ENCODE data around the gene KLHL6. TPM values are rescaled to one million over a fixed set of nuclear protein-coding genes. Genes with fewer than 3 reads are reported as not detected.

The KLHL6 gene, protein sequence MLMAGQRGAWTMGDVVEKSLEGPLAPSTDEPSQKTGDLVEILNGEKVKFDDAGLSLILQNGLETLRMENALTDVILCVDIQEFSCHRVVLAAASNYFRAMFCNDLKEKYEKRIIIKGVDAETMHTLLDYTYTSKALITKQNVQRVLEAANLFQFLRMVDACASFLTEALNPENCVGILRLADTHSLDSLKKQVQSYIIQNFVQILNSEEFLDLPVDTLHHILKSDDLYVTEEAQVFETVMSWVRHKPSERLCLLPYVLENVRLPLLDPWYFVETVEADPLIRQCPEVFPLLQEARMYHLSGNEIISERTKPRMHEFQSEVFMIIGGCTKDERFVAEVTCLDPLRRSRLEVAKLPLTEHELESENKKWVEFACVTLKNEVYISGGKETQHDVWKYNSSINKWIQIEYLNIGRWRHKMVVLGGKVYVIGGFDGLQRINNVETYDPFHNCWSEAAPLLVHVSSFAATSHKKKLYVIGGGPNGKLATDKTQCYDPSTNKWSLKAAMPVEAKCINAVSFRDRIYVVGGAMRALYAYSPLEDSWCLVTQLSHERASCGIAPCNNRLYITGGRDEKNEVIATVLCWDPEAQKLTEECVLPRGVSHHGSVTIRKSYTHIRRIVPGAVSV
- 0.03 TPM for total RNA-seq (2021; ENCODE audit: unreplicated experiment)
- 0.08 TPM for polyA plus RNA-seq (2012; ENCODE audit: insufficient read length)
- Bru-seq, nascent RNA, result percentile 13 among the genes with signal in this experiment
- percentile 14 among the genes with signal in this experiment for BruChase-seq, experiment 1, labeled RNA remaining after a 2-hour chase
- percentile 22 among the genes with signal in this experiment for BruChase-seq, experiment 2, labeled RNA remaining after a 6-hour chase
- long read RNA-seq, result 0 reads

DNA sequence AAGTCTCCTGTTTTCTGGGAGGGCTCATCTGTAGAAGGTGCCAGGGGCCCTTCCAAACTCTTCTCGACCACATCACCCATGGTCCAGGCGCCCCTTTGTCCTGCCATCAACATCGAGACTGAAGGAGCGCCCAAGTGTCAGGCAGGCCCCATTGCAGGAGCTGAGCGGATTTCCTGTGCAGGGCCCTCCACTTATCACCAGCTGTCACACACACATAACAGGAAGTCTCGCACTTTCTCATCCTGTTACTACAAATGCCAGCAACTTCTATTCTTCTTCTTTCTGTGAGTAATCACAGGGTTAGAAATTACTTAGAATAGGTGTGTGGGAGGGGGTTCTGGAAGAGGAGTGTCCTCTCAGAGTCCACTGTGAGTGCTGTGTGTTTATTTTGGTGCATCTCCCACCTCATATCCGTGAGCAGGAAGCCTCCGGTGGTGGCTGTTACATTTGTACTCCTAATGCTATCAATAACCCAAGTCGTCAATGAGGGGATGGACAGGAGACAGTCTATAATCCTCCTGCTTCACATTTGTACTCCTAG, at the start of gene KLHL6:
TSS of gene KLHL6 (minus strand) at position 166 of the 541 bp plus-strand sequence. CDS start at position 113, 53 bp downstream.
- TF ChIP-seq, protein P1, sequence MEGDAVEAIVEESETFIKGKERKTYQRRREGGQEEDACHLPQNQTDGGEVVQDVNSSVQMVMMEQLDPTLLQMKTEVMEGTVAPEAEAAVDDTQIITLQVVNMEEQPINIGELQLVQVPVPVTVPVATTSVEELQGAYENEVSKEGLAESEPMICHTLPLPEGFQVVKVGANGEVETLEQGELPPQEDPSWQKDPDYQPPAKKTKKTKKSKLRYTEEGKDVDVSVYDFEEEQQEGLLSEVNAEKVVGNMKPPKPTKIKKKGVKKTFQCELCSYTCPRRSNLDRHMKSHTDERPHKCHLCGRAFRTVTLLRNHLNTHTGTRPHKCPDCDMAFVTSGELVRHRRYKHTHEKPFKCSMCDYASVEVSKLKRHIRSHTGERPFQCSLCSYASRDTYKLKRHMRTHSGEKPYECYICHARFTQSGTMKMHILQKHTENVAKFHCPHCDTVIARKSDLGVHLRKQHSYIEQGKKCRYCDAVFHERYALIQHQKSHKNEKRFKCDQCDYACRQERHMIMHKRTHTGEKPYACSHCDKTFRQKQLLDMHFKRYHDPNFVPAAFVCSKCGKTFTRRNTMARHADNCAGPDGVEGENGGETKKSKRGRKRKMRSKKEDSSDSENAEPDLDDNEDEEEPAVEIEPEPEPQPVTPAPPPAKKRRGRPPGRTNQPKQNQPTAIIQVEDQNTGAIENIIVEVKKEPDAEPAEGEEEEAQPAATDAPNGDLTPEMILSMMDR (IDR thresholded peaks at IDR 0.05), result no peak
- TF ChIP-seq SIN3A (IDR thresholded peaks at IDR 0.05; ENCODE audit: borderline replicate concordance, insufficient read depth, low read depth, low read length) (no peak), POLR2AphosphoS5 (IDR thresholded peaks at IDR 0.05; ENCODE audit: low read depth, low read length) (no peak), TCF7L2 (IDR thresholded peaks at IDR 0.05; ENCODE audit: low read depth, low read length) (no peak)
- TF ChIP-seq, protein P2, sequence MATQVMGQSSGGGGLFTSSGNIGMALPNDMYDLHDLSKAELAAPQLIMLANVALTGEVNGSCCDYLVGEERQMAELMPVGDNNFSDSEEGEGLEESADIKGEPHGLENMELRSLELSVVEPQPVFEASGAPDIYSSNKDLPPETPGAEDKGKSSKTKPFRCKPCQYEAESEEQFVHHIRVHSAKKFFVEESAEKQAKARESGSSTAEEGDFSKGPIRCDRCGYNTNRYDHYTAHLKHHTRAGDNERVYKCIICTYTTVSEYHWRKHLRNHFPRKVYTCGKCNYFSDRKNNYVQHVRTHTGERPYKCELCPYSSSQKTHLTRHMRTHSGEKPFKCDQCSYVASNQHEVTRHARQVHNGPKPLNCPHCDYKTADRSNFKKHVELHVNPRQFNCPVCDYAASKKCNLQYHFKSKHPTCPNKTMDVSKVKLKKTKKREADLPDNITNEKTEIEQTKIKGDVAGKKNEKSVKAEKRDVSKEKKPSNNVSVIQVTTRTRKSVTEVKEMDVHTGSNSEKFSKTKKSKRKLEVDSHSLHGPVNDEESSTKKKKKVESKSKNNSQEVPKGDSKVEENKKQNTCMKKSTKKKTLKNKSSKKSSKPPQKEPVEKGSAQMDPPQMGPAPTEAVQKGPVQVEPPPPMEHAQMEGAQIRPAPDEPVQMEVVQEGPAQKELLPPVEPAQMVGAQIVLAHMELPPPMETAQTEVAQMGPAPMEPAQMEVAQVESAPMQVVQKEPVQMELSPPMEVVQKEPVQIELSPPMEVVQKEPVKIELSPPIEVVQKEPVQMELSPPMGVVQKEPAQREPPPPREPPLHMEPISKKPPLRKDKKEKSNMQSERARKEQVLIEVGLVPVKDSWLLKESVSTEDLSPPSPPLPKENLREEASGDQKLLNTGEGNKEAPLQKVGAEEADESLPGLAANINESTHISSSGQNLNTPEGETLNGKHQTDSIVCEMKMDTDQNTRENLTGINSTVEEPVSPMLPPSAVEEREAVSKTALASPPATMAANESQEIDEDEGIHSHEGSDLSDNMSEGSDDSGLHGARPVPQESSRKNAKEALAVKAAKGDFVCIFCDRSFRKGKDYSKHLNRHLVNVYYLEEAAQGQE (IDR thresholded peaks at IDR 0.05; ENCODE audit: insufficient read depth in 1 of 2, low read depth in 2 of 2, low read length in 1 of 2), result no peak
- in situ Hi-C loops (cut with HindIII; ENCODE audit: low pct_unique_long_range_greater_than_20kb, low sequenced_read_pairs) (no loop called here), intact Hi-C loops (cut with micrococcal nuclease; ENCODE audit: unreplicated experiment) (no loop called here)
- ChIA-PET POLR2A (no interaction called here), CTCF (no interaction called here)
- Histone ChIP-seq H3K9me3 (ENCODE audit: control insufficient read depth, insufficient read depth, low read depth, low read length) (no peaks in the 10 kb centered on the region), H3K36me3 (ENCODE audit: control insufficient read depth, insufficient read depth, low read length) (no peaks in the 10 kb centered on the region), H3K27ac (ENCODE audit: low read length) (no peak within 1 kb of the TSS), H3K27me3 (ENCODE audit: control insufficient read depth, insufficient read depth, low read length) (no peaks in the 10 kb centered on the region), H3K4me3 (ENCODE audit: low read depth in 2 of 2, low read length in 2 of 2) (no peak within 1 kb of the TSS), H3K4me1 (ENCODE audit: control insufficient read depth, insufficient read depth, low read length) (no peaks in the 10 kb centered on the region)
- BruUV-seq (replicated peaks), result no TSS peak
- ATAC-seq (no peak), DNase-seq (ENCODE audit: low read depth, low spot score) (no peak)

DNA sequence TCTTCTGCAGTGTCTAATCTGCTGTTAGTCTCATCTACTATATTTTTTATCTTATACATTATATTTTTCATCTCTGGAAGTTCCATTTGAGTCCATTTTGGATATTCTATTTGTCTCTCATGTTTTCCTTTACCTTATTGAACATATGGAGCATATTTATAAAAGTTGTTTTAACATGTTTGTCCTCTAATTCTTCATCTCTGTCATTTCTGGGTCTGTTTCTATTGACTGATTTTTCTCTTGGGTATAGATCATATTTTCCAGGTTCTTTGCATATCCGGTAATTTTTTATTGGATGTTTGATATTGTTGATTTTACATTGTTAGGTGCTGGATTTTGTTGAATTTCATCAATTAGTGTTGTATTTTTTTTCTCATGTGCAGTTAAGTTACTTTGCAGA, 42.5 kb upstream of the KLHL6 start:
- ATAC-seq (no peak), DNase-seq (ENCODE audit: low read depth, low spot score) (no peak)
- in situ Hi-C loops (cut with HindIII; ENCODE audit: low pct_unique_long_range_greater_than_20kb, low sequenced_read_pairs) (no loop called here), intact Hi-C loops (cut with micrococcal nuclease; ENCODE audit: unreplicated experiment) (no loop called here)
- TF ChIP-seq, protein P1 (IDR thresholded peaks at IDR 0.05), result no peak
- TF ChIP-seq POLR2AphosphoS5 (IDR thresholded peaks at IDR 0.05; ENCODE audit: low read depth, low read length), result no peak
- TF ChIP-seq, protein P2 (IDR thresholded peaks at IDR 0.05; ENCODE audit: insufficient read depth in 1 of 2, low read depth in 2 of 2, low read length in 1 of 2), result no peak
- TF ChIP-seq TCF7L2 (IDR thresholded peaks at IDR 0.05; ENCODE audit: low read depth, low read length), result no peak
- TF ChIP-seq SIN3A (IDR thresholded peaks at IDR 0.05; ENCODE audit: borderline replicate concordance, insufficient read depth, low read depth, low read length), result no peak
- no TSS peak for BruUV-seq (replicated peaks)
- H3K27ac ChIP-seq (ENCODE audit: low read length), result no peak overlapping the region
- no peaks in the 10 kb centered on the region for H3K4me1 ChIP-seq (ENCODE audit: control insufficient read depth, insufficient read depth, low read length)
- H3K4me3 ChIP-seq (ENCODE audit: low read depth in 2 of 2, low read length in 2 of 2), result no peak overlapping the region
- ChIA-PET POLR2A (no interaction called here), CTCF (no interaction called here)
- H3K36me3 ChIP-seq (ENCODE audit: control insufficient read depth, insufficient read depth, low read length), result no peaks in the 10 kb centered on the region
- no peaks in the 10 kb centered on the region for H3K27me3 ChIP-seq (ENCODE audit: control insufficient read depth, insufficient read depth, low read length)
- peaks cover 12% of the 10 kb centered on the region; the same call in 1 of the 2 replicates for H3K9me3 ChIP-seq (ENCODE audit: control insufficient read depth, insufficient read depth, low read depth, low read length)
